Panc1 (cell line): ENCODE data around the gene ARID5B. TPM values are rescaled to one million over a fixed set of nuclear protein-coding genes. Genes with fewer than 3 reads are reported as not detected.
"Not testable (repeated sequence)": the region's sequence is repeated elsewhere in the genome, so short reads cannot be mapped to it uniquely, and the experiment has no call there.

Experiments used
- ATAC-seq: fragments of 200-7000 bp; cut with Tn5 transposase; 2 replicates; pipeline ENCODE4 v1.9.1; 2020; ENCODE audit warnings: mild to moderate bottlenecking, moderate library complexity
- BruUV-seq: library from RNA; stranded (reverse); fragments of 400-500 nt; replicated peaks from 2 replicates; lab custom pipeline; 2021; lab: Mats Ljungman, UMichigan
- CTCF ChIA-PET: fragments of 300-600 bp; sonication (Branson Sonifier 250); formaldehyde crosslinking; loops from one replicate; lab custom pipeline; 2022; ENCODE audit warnings: antibody characterized with exemption; lab: Charles Lee
- POLR2A ChIA-PET: fragments of 300-600 bp; sonication (Branson Sonifier 250); formaldehyde crosslinking; loops from one replicate; lab custom pipeline; 2022; ENCODE audit warnings: antibody characterized with exemption; lab: Charles Lee
- DNase-seq: peaks from one replicate; pipeline ENCODE4 v3.0.0-alpha.2; 2010; ENCODE audit warnings: low read depth, low spot score
- H3K27ac ChIP-seq: 2 replicates; pipeline ENCODE4 v1.5.1; 2011; ENCODE audit warnings: mild to moderate bottlenecking, low read length, inconsistent platforms
- H3K27me3 ChIP-seq: fragments of 200-500 bp; sonication (Bioruptor generic); 2 replicates; pipeline ENCODE4 v1.6.0; 2014; ENCODE audit warnings: low read length, inconsistent platforms; ENCODE audit not compliant: control insufficient read depth, insufficient read depth
- H3K36me3 ChIP-seq: fragments of 200-500 bp; sonication (Bioruptor generic); 2 replicates; pipeline ENCODE4 v1.5.1; 2014; ENCODE audit warnings: inconsistent platforms, mild to moderate bottlenecking, low read length, moderate library complexity; ENCODE audit not compliant: control insufficient read depth, insufficient read depth
- H3K4me1 ChIP-seq: 2 replicates; pipeline ENCODE4 v1.5.1; 2011; ENCODE audit warnings: inconsistent platforms, mild to moderate bottlenecking, low read length, moderate library complexity; ENCODE audit not compliant: control insufficient read depth, insufficient read depth
- H3K4me3 ChIP-seq, 2 experiments: 2 replicates each; pipeline ENCODE4 v1.5.1; 2011 to 2012; ENCODE audit warnings: low read depth in 2 of 2, low read length in 2 of 2, mild to moderate bottlenecking in 2 of 2, inconsistent platforms in 1 of 2, moderate library complexity in 1 of 2
- H3K9me3 ChIP-seq: fragments of 200-500 bp; sonication (Bioruptor generic); 2 replicates; pipeline ENCODE4 v1.5.1; 2014; ENCODE audit warnings: low read depth, mild to moderate bottlenecking, inconsistent platforms, low read length, moderate library complexity; ENCODE audit not compliant: control insufficient read depth, insufficient read depth
- CTCF ChIP-seq: fragments of 450-650 bp; IDR thresholded peaks from 2 replicates; pipeline ENCODE4 v1.5.1; 2017; ENCODE audit warnings: mild to moderate bottlenecking
- POLR2AphosphoS5 ChIP-seq: IDR thresholded peaks from 2 replicates; pipeline ENCODE4 v1.6.1; 2012; ENCODE audit warnings: mild to moderate bottlenecking, low read depth, low read length, moderate library complexity
- REST ChIP-seq, 2 experiments: IDR thresholded peaks; 2 replicates each; pipeline ENCODE4 v1.6.1; 2011 to 2012; ENCODE audit warnings: low read depth in 2 of 2, control low read depth in 1 of 2, low read length in 1 of 2, mild to moderate bottlenecking in 1 of 2, moderate library complexity in 1 of 2; ENCODE audit not compliant: insufficient read depth in 1 of 2
- SIN3A ChIP-seq: IDR thresholded peaks from 2 replicates; pipeline ENCODE4 v1.6.1; 2012; ENCODE audit warnings: low read depth, mild to moderate bottlenecking, low read length, moderate library complexity, borderline replicate concordance; ENCODE audit not compliant: insufficient read depth
- TCF7L2 ChIP-seq: IDR thresholded peaks from 2 replicates; pipeline ENCODE4 v1.6.1; 2011; ENCODE audit warnings: mild to moderate bottlenecking, low read depth, low read length, inconsistent platforms
- in situ Hi-C: cut with HindIII; loops from 2 replicates; pipeline ENCODE4 v1.10.0; 2016; ENCODE audit warnings: low sequenced_read_pairs, low pct_unique_long_range_greater_than_20kb
- intact Hi-C: fragments of 100-400 bp; cut with micrococcal nuclease; formaldehyde crosslinking; loops from one replicate; pipeline ENCODE4 v1.10.0; 2022; ENCODE audit not compliant: unreplicated experiment
- total RNA-seq: library from RNA; stranded (reverse); gene quantifications from one replicate; pipeline ENCODE4 v1.2.1, GENCODE V29; 2021; ENCODE audit not compliant: unreplicated experiment

The ARID5B gene
- total RNA-seq, 1 experiment from 2014 or later: 22.7 TPM

DNA sequence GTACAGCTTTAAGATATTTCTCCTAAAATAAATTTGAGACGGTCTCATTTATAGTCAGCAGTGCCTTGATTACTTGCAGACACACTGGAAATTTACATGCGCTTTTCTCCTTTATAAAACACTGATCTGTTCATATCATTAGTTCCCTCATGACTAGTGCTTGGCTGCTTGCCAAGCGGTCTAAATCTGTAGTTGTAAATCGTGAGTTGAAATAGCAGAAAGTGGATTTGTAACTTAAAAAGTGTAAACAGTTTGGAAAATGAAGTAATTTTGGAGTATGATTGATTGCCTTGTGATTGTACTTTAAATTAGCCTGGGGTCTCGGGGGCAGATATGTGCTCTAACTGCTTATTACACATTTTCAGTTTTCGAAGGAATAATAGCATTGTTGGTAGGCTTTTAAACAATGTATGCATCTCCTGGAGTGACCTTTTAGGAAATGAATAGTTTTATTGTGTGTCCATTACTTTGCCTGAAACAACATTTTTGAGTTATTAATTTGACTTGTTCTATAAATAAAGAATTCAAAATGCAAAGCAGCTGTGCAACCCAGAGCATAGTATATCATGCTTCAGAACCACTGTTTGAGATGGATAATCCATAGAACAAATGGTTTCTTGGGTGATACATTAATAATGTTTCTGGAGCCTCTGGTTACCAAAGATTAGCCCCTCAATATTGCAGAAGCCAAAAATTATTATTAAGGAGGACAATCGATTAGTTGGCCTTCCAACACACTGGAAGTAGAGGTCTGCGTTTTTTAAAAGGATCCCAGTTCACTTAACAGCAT lies 73.3 kb downstream of the ARID5B start:
- Histone ChIP-seq H3K27ac (peak overlapping the region; percentile 58), H3K36me3 (no peaks in the 10 kb centered on the region), H3K4me3 (no peak overlapping the region), H3K27me3 (no peaks in the 10 kb centered on the region), H3K9me3 (no peaks in the 10 kb centered on the region), H3K4me1 (peaks cover 45% of the 10 kb centered on the region)
- POLR2A ChIA-PET: no interaction called here
- in situ Hi-C loops: no loop called here
- CTCF ChIA-PET: no interaction called here
- ATAC-seq: no peak
- DNase-seq: no peak
- intact Hi-C loops: no loop called here
- TF ChIP-seq REST (IDR thresholded peaks at IDR 0.05; ENCODE audit: insufficient read depth in 1 of 2, low read depth in 2 of 2, low read length in 1 of 2): no peak
- no peak for TF ChIP-seq CTCF
- no peak for TF ChIP-seq TCF7L2
- TF ChIP-seq POLR2AphosphoS5: no peak
- TF ChIP-seq SIN3A: no peak
- BruUV-seq: no TSS peak

- Histone ChIP-seq H3K27me3 (no peaks in the 10 kb centered on the region), H3K9me3 (no peaks in the 10 kb centered on the region), H3K4me3 (no peak overlapping the region), H3K36me3 (no peaks in the 10 kb centered on the region), H3K27ac (peak overlapping the region; percentile 58), H3K4me1 (peaks cover 44% of the 10 kb centered on the region)
- in situ Hi-C loops: no loop called here
- ChIA-PET POLR2A (no interaction called here), CTCF (no interaction called here)
- DNase-seq (no peak), ATAC-seq (0 out of 2 replicates have a peak, but pooled peaks have one; percentile 62)
- no TSS peak for BruUV-seq
- intact Hi-C loops: no loop called here
- TF ChIP-seq CTCF (no peak), TCF7L2 (no peak), POLR2AphosphoS5 (no peak), SIN3A (no peak), REST (IDR thresholded peaks at IDR 0.05; ENCODE audit: insufficient read depth in 1 of 2, low read depth in 2 of 2, low read length in 1 of 2) (no peak)
Observed at GRCh38 chr10:61975391-61975932, 74.0 kb downstream of the ARID5B start.

- BruUV-seq, ATAC-seq, H3K27ac ChIP-seq, H3K36me3 ChIP-seq, intact Hi-C loops, DNase-seq, CTCF ChIA-PET, POLR2A ChIA-PET, H3K4me3 ChIP-seq, H3K27me3 ChIP-seq, H3K9me3 ChIP-seq, in situ Hi-C loops: not testable (repeated sequence)
- peaks cover 34% of the 10 kb centered on the region for H3K4me1 ChIP-seq
Observed at GRCh38 chr10:61976951-61977721, 75.6 kb downstream of the ARID5B start.
